GM23338 (cell line): ENCODE results near the gene CARD10.

Experiments used
- ETS1 ChIP-seq: IDR thresholded peaks from 2 replicates; pipeline ENCODE4 v1.6.1; 2016; ENCODE audit warnings: antibody characterized with exemption
- EZH2 ChIP-seq: fragments of 200-600 bp; sonication (generic); IDR thresholded peaks from one replicate; pipeline ENCODE4 v1.8.0; 2017; ENCODE audit warnings: antibody characterized with exemption, mild to moderate bottlenecking, low read depth; ENCODE audit not compliant: unreplicated experiment
- EZH2phosphoT487 ChIP-seq: fragments of 200-600 bp; sonication (generic); IDR thresholded peaks from one replicate; pipeline ENCODE4 v1.8.1; 2018; ENCODE audit warnings: antibody characterized with exemption; ENCODE audit not compliant: unreplicated experiment
- JUNB ChIP-seq: IDR thresholded peaks from one replicate; pipeline ENCODE4 v1.6.1; 2016; ENCODE audit warnings: antibody characterized with exemption; ENCODE audit not compliant: unreplicated experiment
- NANOG ChIP-seq: IDR thresholded peaks from 2 replicates; pipeline ENCODE4 v1.6.1; 2016; ENCODE audit warnings: antibody characterized with exemption, borderline replicate concordance
- POLR2AphosphoS5 ChIP-seq: IDR thresholded peaks from 2 replicates; pipeline ENCODE4 v1.6.1; 2016; ENCODE audit warnings: antibody characterized with exemption, low read depth
- ZNF331 ChIP-seq: fragments of 250-450 bp; sonication (Bioruptor Pico); IDR thresholded peaks from 2 replicates; pipeline ENCODE4 v1.5.0; 2020; ENCODE audit warnings: low read depth, mild to moderate bottlenecking, moderate library complexity
- TF ChIP-seq, protein P1 (sequence below), 2 experiments: fragments of 200-600 bp in 1 of 2; sonication (generic) in 1 of 2; conservative IDR thresholded peaks; 2 replicates each; pipeline versions ENCODE4 v1.5.1 to v1.6.1; 2016 to 2017; ENCODE audit warnings: antibody characterized with exemption in 2 of 2, low read depth in 2 of 2, mild to moderate bottlenecking in 2 of 2, moderate library complexity in 1 of 2
- TF ChIP-seq, protein P2 (sequence below): IDR thresholded peaks from one replicate; pipeline ENCODE4 v1.6.1; 2018; ENCODE audit warnings: antibody characterized with exemption; ENCODE audit not compliant: unreplicated experiment

DNA sequence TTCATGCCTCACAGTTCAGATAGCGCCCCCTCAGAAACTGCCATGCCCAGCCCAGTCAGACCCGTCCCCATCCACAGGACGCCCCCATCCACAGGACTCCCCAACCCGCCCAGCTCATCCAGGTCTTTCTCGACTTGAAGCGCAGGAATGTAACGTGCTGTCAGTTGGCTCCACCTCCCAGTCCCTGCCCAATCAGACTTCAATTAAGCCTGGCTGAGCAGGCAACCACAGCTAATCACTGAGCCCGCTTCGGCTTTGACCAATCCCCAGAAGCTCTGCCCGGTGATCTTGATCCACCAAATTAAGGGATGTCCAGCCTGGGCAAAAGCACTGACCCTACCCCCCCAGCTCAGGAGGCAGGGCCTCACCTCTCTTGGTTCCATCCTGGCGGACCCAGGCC is 22.6 kb downstream of the CARD10 start:
- TF ChIP-seq NANOG (no peak), ETS1 (no peak), JUNB (no peak), EZH2phosphoT487 (no peak), ZNF331 (no peak), EZH2 (no peak), POLR2AphosphoS5 (no peak)
- TF ChIP-seq, protein P1, sequence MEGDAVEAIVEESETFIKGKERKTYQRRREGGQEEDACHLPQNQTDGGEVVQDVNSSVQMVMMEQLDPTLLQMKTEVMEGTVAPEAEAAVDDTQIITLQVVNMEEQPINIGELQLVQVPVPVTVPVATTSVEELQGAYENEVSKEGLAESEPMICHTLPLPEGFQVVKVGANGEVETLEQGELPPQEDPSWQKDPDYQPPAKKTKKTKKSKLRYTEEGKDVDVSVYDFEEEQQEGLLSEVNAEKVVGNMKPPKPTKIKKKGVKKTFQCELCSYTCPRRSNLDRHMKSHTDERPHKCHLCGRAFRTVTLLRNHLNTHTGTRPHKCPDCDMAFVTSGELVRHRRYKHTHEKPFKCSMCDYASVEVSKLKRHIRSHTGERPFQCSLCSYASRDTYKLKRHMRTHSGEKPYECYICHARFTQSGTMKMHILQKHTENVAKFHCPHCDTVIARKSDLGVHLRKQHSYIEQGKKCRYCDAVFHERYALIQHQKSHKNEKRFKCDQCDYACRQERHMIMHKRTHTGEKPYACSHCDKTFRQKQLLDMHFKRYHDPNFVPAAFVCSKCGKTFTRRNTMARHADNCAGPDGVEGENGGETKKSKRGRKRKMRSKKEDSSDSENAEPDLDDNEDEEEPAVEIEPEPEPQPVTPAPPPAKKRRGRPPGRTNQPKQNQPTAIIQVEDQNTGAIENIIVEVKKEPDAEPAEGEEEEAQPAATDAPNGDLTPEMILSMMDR (conservative IDR thresholded peaks at IDR 0.05; ENCODE audit: low read depth in 2 of 2), result no peak
- TF ChIP-seq, protein P2, sequence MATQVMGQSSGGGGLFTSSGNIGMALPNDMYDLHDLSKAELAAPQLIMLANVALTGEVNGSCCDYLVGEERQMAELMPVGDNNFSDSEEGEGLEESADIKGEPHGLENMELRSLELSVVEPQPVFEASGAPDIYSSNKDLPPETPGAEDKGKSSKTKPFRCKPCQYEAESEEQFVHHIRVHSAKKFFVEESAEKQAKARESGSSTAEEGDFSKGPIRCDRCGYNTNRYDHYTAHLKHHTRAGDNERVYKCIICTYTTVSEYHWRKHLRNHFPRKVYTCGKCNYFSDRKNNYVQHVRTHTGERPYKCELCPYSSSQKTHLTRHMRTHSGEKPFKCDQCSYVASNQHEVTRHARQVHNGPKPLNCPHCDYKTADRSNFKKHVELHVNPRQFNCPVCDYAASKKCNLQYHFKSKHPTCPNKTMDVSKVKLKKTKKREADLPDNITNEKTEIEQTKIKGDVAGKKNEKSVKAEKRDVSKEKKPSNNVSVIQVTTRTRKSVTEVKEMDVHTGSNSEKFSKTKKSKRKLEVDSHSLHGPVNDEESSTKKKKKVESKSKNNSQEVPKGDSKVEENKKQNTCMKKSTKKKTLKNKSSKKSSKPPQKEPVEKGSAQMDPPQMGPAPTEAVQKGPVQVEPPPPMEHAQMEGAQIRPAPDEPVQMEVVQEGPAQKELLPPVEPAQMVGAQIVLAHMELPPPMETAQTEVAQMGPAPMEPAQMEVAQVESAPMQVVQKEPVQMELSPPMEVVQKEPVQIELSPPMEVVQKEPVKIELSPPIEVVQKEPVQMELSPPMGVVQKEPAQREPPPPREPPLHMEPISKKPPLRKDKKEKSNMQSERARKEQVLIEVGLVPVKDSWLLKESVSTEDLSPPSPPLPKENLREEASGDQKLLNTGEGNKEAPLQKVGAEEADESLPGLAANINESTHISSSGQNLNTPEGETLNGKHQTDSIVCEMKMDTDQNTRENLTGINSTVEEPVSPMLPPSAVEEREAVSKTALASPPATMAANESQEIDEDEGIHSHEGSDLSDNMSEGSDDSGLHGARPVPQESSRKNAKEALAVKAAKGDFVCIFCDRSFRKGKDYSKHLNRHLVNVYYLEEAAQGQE, result no peak
